Amniotic epithelial cell (primary cell): ENCODE results near the gene CSTF1.
A peak's percentile ranks its signal among the peaks of the same experiment; 100 is the strongest.

Experiments used
- DNase-seq: peaks from one replicate; pipeline ENCODE4 v3.0.0-alpha.2; 2010; ENCODE audit warnings: low read depth

CSTF1 gene

GRCh38 chr20:56392132-56392880 is at the start of gene CSTF1, which contains the start of gene AURKA:
Gene CSTF1 (plus strand): TSS chr20:56392645. CDS start chr20:56395553, 2,908 bp downstream.
Gene AURKA (minus strand): TSS chr20:56392215. CDS start chr20:56388197, 4,018 bp downstream.
- DNase-seq, result peak; percentile 100

DNA sequence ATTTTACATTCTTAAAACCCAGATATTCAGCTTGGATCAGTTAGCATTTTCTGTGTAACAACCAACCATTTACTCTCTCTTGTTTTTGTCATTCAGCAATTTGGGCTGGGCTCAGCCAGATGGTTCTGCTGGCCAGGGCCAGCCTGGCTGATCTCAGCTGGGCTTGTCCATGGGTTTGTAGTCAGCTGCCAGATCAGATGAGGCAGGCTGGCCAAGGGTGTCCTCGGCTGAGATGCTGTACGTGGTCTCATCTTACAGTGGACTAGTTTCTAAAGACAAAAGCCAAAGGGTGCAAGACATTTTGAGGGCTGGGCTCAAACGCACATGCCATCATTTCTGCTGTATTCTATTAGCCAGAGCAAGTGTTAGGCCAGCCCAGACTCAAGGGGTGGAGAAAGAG is 49.7 kb upstream of the CSTF1 start:
- DNase-seq, result no peak

DNA sequence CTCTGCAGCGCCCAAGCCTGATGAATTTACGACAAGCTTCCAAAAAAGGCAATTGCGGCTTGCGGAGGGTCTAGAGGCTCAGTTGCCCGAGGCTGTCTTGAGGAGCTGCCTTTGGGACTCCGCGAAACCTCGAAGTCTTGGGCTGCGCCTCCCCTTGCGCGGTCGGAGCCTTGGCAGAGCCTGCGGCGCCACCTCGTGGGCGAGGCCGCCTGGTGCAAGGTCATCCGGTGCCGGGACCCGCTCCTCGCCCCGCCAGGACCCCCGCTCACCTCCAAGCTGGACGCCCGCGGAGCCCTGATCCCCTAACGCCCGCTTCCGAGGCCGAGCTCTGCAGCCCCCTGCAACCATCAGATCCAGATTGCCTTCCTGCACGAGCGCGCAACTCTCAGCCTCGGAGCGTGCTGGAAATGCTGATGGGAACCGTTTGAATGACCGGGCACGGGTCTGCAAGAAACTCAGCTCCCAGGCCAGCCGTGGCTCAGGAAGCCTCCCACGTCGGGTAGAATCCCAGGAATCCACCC is 48.5 kb upstream of the CSTF1 start:
- peak; percentile 49 for DNase-seq

- peak; percentile 39 for DNase-seq
Observed at GRCh38 chr20:56345911-56346310, 46.5 kb upstream of the CSTF1 start.

DNA sequence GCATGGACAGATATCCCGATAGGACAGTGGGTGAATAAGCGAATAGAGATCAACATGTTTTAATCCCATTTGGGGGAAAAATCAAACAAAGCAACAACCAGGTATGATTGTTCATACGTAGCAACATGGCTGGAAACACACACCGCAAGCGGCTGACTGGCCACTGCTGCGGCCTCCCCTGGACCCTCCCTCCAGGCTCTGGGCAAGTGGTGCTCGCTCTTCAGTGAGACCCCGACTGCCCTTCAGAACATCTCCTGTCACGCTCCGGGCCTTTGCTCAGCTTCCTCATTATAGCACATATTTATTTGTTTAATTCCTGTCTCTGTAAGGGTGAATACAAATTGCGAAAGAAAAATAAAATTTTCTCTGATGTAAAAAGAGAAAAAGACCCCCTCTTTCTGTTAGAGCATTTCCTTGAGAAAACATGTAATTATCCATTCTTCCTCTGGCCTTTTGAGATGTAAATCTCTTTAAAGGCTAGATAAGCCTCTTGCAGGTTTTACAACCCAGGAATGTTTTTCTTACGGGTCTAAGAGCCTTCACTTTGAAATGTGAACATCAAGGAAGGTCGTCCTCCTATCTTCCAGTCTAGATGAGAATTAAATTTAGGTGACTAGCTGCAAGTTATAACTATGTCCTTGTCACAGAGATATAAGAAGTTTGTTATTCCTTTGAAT is 44.7 kb upstream of the CSTF1 start:
- no peak for DNase-seq

DNA sequence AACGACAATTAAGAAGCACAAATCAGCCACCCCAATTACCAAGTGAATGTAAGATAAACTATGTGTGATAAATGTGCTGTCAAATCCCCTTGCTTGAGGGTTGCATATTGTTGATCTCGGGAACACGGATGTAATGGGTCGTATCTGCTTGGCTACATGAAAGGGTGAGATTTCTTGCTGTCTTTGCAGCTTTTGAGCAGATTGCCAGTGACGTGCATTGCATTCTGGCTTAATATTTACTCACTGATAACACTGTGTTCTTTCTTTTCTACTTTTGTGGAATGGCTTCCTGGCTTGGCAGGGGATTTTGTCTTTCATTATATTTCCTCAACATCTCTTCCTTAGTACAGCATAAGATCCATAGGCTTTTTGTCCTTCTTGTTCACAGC is 44.1 kb upstream of the CSTF1 start:
- DNase-seq, result peak; percentile 67

GRCh38 chr20:56348746-56349145 is 43.7 kb upstream of the CSTF1 start:
- no peak for DNase-seq

- DNase-seq, result peak; percentile 86
Observed at GRCh38 chr20:56350842-56351241, 41.6 kb upstream of the CSTF1 start.

DNA sequence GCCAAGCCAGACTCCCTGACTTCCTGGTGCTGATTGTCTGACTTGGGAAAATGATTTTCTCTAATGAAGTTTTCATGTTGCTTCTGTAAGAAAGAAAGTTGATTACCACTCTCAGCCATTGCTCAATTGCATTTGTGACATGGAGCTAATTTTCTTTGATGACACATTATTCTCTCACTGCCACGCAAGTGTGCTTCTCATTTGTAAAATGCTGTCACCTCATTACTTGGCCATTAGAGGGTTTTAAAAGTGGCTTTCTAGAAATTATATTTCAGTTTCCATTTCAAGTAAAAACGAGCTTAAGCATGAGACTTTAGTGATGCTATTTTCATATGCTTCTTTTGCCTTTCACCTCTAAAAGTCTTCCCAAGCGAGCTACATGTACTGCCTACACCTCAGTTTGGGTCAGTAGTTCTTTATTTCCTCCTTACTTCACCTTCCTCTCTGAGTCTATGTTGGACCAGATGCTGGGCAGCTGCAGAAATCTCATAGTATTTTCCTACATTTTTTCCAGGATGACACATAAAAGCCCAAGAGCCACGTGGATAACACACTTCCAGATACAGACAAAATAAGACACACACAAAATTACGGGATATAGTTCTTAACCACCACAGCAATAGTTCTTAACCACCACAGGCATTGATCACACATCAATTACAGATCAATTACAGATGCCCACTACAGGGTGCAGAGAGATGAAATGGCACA is 39.9 kb upstream of the CSTF1 start:
- DNase-seq, result no peak

- DNase-seq, result no peak
Observed at GRCh38 chr20:56353356-56353755, 39.1 kb upstream of the CSTF1 start.

DNA sequence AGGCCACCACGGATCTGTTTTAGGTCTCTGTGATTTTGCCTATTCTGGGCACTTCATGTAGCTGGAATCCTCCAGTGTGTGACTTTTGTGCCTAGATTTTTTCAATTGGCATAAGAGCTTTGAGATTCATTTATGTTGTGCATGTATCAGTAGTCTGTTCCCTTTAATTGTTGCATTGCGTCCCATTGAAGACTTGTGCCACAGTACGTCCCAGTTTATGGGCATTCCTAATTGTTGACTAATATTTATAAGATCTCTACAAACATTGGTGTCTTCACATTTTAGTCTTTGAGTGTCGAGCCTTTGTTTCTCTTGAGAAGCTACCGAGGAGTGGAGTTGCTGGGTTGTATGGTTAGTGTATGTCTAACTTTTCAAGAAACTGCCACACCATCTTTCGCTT is 34.4 kb upstream of the CSTF1 start:
- no peak for DNase-seq

- peak; percentile 84 for DNase-seq
Observed at GRCh38 chr20:56358600-56359211, 33.7 kb upstream of the CSTF1 start, which contains the start of gene FAM210B. Gene FAM210B (plus strand): TSS chr20:56358974. CDS start chr20:56359006, 32 bp downstream.

GRCh38 chr20:56359212-56360132 is 33.0 kb upstream of the CSTF1 start:
- peak; percentile 74 for DNase-seq

GRCh38 chr20:56360133-56360907 is 32.1 kb upstream of the CSTF1 start:
- DNase-seq, result peak; percentile 35

- DNase-seq, result no peak
Observed at GRCh38 chr20:56360908-56361205, 31.6 kb upstream of the CSTF1 start.

GRCh38 chr20:56361900-56362299 is 30.5 kb upstream of the CSTF1 start:
- peak; percentile 20 for DNase-seq

DNA sequence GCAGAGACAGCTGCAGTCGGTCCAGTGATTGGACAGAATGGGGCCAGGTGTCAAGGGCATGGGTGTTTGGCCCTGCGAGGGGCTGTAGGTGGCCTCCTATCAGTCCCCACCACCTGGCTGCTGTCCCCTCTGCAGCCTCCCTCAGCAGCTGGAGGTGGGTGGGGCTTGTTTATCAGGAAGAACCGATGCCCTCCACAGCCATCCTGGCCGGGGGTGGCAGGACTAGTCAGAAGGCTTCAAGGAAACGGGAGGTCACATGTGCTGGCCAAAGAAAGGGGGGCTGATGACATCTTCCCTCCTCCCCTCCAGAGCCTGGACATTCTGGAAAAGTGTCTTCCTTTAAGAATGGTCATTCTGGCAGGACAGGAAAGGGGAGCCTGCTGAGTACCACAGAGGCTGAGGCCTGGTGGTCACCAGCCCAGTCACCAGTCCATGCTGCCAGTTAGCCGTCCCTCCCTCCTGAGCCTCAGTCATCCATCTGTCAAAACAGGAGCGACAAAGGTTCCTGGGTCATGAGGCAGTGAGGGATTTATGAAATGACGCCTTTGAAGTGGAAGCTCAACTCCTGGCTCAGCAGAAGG is 29.5 kb upstream of the CSTF1 start:
- no peak for DNase-seq

GRCh38 chr20:56363491-56363890 is 29.0 kb upstream of the CSTF1 start:
- DNase-seq, result no peak

- no peak for DNase-seq
Observed at GRCh38 chr20:56368351-56369134, 23.9 kb upstream of the CSTF1 start.
